GM21360 (cell line): Measurements from ENCODE around the gene SLC25A25.

Experiments
- ATAC-seq: cut with Tn5 transposase; IDR thresholded peaks from one replicate; pipeline ENCODE4 v1.9.1; 2021; ENCODE audit warnings: mild to moderate bottlenecking, moderate library complexity; ENCODE audit not compliant: unreplicated experiment

SLC25A25 gene

GRCh38 chr9:128143525-128144238 is 75.7 kb downstream of the SLC25A25 start:
- no peak for ATAC-seq

- no peak for ATAC-seq
Measured at GRCh38 chr9:128144239-128145181, 76.5 kb downstream of the SLC25A25 start.

DNA sequence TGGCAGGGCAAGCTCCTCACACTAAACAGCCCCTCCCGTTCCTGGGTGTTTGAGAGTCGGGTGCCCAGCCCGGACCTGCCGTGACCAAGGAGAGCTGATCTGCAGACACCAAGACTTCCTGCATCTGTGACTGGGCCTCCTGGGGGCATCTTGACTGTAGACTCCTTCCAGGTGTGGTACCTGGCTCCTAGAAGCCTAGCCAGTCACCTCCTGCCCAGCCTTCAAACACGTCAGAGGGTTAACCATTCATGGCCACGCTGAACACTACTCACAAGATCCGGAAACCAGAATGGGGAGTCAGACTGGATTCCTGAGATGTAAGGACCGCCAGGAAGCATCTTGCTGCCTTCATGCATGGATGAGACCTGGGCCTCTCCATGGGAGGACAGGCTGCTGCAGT is 77.5 kb downstream of the SLC25A25 start:
- no peak for ATAC-seq

DNA sequence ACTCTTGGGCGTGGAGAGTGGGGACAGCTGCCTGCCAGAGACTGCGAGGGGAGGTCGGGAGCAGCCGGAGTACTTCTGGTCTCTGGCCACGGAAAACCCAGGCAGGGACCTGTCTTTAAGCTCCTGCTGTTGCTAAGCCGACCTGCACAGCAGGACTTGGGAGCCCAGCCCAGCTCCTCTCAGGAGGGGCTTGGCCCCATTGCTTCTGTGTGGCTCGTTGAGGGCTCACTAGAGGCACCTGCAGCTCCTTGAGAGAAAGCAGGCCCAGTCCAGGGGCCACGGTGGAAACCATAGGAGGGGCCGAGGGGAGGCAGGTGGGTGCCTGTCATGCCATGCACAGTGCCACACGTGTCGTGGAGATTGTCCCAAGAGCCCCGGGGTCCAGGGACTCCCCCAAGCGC is 77.9 kb downstream of the SLC25A25 start:
- no peak for ATAC-seq

DNA sequence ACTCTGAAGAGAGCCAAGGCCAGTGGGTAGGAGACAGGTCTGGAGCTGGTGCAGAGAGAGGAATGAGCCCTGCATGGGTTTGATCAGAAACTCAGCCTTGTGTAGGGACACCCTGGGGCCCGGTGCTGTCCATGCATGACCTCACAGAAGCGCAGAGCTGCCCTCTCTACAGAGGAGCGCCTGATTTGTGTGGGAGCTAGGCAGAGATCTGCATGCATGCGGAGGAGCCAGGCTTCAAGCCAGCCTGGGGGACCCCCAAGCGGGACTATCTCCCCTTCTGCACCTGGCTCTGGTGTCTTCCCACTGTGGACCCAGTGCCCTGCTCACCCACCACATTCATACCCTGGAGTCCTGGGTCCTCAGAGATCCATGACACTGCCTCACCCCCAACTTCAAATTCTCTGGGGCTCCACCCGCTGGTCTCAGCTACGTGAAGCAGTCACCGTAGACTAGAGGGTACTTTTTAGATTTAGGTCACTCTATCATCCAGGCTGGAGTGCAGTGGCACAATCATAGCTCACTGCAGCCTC is 78.6 kb downstream of the SLC25A25 start:
- ATAC-seq = no peak

DNA sequence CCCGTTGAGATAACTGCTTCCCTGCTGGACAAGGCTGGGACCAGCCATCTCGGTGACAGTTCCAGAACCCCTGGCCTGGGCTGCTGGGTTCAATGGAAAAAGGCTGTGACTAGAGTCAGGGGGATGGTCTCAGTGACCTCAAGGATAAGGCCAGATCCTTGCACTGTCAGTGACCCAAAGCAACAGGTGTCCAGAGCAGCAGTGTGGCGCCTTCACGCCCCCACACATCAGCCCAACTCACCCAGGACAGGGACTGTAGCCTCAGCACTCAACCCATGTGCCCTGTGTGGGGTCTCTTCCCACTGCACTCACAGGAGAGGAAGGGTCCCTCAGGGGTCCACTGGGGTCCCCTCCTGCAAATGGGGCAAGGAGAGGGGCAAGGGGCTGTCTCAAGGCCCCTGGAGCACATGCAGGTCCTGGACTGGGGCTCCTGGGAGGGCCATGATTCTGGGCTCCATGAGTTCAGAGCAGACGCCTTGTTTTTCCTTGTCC is 80.5 kb downstream of the SLC25A25 start:
- no peak for ATAC-seq

- ATAC-seq = no peak
Measured at GRCh38 chr9:128149001-128149701, 81.1 kb downstream of the SLC25A25 start, which contains the start of gene LCN2. Gene LCN2 (plus strand): TSS chr9:128149453. CDS start chr9:128149526, 73 bp downstream.

- ATAC-seq = no peak
Measured at GRCh38 chr9:128149951-128150593, 82.0 kb downstream of the SLC25A25 start.

DNA sequence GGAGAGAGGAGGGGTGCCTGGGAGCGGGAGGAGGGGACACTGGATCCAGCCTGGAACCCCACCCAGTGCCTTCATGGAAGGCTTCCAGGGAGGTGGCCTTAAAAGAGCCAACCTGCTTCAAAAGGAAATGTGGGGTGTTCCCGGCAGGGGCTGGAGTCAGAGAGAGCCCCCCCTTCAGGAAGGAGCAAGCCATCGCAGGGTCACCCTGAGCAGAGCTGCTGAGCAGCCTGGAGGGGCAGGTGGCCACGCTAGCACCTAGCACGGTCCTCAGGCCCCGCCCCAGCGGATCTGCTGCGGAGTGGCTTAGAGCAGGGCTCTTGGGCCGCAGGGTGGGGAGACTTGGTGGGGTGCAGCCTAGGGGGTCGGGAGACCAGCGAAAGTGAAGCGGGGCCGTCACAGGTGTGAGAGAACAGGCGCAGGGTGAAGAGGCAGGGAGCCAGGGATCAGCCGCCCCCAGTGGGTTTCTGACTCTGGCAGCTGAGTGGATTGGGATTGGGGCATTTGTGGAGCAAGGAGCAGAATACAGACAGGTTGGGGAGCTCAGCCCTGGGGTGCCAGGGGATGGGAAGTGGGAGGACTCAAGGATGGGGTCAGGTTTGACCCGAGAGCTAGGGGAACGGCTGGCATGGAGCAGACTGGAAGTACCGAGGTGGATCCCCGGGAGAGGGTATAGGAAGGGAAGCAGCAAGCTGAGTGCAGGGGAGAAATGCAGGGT is 82.7 kb downstream of the SLC25A25 start:
- no peak for ATAC-seq

DNA sequence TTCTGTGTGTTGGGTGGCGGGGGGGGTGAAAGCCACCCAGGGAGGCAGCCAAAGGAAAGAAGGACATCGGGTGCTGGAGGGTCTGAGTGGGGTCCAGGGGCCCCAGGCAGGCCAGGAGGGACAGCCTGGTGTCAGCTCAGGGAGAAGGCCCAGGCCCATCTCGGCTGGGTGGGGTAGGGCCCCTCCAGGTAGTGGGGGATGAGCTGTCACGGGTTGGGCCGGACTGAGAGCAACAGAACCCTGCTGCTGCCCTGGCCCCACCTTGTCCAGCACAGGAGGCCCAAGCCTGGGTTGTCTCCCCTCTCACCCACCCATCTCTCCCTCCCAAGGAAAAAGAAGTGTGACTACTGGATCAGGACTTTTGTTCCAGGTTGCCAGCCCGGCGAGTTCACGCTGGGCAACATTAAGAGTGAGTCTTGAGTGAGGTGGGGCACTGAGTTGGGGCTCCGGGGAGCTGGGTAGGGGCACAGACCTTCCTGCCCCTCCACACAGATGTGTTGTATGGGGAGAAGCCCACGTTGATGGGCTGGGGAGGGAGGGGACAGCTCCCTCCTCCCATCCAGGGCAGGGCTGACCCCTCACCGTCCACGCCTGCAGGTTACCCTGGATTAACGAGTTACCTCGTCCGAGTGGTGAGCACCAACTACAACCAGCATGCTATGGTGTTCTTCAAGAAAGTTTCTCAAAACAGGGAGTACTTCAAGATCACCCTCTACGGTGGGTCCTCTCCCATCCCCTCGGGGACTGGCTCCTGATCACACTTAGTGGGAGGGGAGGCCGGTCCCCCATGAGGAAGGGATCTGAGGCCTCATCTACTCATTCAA is 83.5 kb downstream of the SLC25A25 start:
- no peak for ATAC-seq

- no peak for ATAC-seq
Measured at GRCh38 chr9:128152133-128153059, 84.4 kb downstream of the SLC25A25 start.

GRCh38 chr9:128153060-128153946 is 85.3 kb downstream of the SLC25A25 start:
- ATAC-seq = no peak

DNA sequence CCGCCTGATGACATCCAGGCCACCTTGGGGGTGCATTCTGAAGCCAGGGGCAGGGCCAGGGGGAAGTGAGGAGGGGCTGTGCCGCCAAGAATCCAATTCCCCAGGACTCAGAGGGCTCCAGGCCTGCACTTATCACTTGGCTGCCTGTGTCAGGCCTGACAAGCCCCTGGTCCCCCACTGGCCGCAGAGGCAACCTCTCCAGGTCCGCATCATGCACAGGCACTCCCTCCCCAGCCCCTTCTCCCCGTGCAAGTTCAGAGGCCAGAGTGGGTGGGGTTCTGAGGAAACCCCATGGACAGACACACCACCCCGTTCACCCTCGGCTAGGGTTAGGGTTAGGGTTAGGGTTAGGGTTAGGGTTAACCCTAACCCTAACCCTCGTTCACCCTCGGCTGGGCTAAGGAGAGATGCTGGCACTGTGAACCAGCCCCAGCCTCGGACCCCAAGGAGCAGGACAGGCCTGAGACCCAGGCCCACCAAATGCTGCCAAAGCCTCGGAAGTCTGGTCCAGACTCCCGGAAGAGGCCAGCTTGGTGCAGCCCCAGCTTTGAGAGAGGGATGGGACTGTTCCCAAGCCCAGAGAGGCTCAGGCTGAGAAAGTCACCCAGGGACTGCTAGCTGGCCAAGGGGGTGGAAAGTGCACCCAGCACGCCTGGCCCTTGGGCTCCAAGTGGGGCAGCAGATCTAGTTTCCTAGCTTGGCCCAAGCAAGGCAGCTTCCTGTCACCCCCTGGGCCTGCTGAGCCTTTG is 86.1 kb downstream of the SLC25A25 start:
- no peak for ATAC-seq

DNA sequence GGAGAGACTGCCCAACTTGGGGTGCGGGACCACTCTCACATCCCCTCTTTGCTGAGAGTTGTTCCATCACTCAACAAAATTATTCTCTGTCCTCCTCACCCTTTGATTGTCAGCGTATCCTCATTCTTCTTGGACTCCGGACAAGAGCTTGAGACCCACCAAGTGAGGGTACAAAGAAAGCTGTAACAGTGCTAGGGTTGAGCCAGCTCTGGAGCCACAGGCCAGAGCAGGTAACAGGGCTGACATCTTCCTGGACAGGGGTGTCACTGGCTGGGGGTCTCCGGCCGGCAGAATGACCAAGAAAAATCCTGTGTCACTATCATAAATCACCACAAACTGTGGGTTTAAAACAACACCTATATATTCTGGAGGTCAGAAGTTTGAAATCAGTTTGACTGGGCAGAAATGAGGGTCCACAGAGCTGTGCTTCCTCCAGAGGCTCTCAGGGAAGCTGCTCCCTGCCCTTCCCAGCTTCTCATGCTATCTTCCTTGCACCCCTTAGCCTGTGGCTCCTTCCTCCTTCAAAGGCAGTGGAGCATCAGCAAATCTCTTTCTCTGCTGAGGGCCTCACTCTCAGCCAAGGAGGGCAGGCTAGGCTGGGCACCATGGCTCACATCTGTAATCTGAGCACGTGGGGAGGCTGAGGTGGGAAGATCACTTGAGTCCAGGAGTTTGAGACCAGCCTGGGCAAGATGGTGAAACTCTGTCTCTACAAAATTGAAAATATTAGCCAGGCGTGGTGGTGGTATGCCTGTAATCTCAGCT is 87.9 kb downstream of the SLC25A25 start:
- ATAC-seq = no peak
